ENCODE measurements around the gene LSM14B. TPM values are rescaled to one million over a fixed set of nuclear protein-coding genes. Genes with fewer than 3 reads are reported as not detected.
A peak's percentile ranks its signal among the peaks of the same experiment; 100 is the strongest.

LSM14B gene
- total RNA-seq, 1 donor from 2014 or later: 23.6 TPM

DNA sequence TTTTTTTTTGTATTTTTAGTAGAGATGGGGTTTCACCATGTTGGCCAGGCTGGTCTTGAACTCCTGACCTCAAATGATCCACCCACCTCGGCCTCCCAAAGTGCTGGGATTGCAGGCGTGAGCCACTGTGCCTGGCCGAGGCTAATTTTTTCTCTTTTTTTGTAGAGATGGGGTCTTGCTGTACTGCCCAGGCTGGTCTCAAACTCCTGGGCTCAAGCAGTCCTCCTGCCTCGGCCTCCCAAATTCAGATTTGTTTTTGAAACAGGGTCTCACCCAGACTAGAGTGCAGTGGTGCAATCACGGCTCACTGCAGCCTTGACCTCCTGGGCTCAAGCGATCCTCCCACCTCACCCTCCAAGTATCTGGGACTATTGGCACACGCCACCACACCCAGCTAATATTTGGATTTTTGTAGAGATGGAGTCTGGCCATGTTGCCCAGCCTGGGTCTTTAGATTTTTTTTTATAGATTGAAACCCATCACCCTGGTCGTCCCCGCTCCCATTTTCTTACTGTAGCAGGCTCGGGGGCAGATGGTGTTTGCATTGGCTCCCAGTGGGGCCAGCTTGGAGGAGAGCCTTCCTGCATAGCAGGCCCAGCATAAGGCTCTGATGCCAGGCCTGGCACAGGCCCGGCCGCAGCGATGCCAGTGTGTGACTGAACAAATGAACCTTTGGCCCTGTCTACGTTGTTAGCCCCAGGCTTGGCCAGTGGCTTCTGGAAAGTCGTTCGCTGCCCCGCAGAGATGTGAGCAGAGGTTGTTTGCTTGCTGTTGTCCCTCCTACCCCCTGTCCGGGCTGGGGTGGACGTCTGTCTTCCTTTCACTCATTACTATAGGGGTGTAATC is 56.3 kb downstream of the LSM14B start:
- TF ChIP-seq POLR2AphosphoS5 (IDR thresholded peaks at IDR 0.05; ENCODE audit: insufficient read depth in 1 of 2, low read depth in 1 of 2) (no peak), POLR2A (IDR thresholded peaks at IDR 0.05) (no peak)
- TF ChIP-seq, protein P1, sequence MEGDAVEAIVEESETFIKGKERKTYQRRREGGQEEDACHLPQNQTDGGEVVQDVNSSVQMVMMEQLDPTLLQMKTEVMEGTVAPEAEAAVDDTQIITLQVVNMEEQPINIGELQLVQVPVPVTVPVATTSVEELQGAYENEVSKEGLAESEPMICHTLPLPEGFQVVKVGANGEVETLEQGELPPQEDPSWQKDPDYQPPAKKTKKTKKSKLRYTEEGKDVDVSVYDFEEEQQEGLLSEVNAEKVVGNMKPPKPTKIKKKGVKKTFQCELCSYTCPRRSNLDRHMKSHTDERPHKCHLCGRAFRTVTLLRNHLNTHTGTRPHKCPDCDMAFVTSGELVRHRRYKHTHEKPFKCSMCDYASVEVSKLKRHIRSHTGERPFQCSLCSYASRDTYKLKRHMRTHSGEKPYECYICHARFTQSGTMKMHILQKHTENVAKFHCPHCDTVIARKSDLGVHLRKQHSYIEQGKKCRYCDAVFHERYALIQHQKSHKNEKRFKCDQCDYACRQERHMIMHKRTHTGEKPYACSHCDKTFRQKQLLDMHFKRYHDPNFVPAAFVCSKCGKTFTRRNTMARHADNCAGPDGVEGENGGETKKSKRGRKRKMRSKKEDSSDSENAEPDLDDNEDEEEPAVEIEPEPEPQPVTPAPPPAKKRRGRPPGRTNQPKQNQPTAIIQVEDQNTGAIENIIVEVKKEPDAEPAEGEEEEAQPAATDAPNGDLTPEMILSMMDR (IDR thresholded peaks at IDR 0.05): no peak
- Histone ChIP-seq H3K4me3 (no peak overlapping the region), H3K36me3 (peaks cover 0 to 5% of the 10 kb centered on the region in 2 donors), H3K4me1 (peaks cover 12% of the 10 kb centered on the region), H3K27ac (no peak overlapping the region), H3K27me3 (no peaks in the 10 kb centered on the region), H3K9me3 (no peaks in the 10 kb centered on the region)
- intact Hi-C loops (cut with DNase I): no loop called here
- no peak for DNase-seq (ENCODE audit: extremely low spot score in 2 of 2)

DNA sequence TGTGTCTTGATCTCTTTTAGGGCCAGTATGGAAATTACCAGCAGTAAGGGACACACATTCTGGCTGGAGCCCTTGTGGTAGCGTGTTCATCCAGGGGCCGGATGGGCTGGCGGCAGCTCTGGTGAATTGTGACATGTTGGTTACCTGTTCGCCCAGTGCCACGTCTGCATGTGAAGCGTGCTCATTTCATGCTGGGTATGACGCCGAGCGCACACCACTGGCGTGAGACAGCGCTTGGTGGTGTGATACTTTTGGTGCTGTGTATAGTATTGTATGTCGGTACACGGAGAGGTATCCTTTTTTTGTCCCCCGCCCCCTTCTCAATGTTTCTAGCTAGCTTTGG is 56.9 kb downstream of the LSM14B start:
- no peaks in the 10 kb centered on the region for H3K27me3 ChIP-seq
- no peaks in the 10 kb centered on the region for H3K36me3 ChIP-seq
- intact Hi-C loops (cut with DNase I): no loop called here
- TF ChIP-seq POLR2A (IDR thresholded peaks at IDR 0.05) (no peak), POLR2AphosphoS5 (IDR thresholded peaks at IDR 0.05; ENCODE audit: insufficient read depth in 1 of 2, low read depth in 1 of 2) (no peak)
- TF ChIP-seq, protein P1 (IDR thresholded peaks at IDR 0.05): no peak
- H3K9me3 ChIP-seq: no peaks in the 10 kb centered on the region
- DNase-seq (ENCODE audit: extremely low spot score in 2 of 2): no peak
- peaks cover 18% of the 10 kb centered on the region for H3K4me1 ChIP-seq
- H3K4me3 ChIP-seq: no peak overlapping the region
- H3K27ac ChIP-seq: no peak overlapping the region

DNA sequence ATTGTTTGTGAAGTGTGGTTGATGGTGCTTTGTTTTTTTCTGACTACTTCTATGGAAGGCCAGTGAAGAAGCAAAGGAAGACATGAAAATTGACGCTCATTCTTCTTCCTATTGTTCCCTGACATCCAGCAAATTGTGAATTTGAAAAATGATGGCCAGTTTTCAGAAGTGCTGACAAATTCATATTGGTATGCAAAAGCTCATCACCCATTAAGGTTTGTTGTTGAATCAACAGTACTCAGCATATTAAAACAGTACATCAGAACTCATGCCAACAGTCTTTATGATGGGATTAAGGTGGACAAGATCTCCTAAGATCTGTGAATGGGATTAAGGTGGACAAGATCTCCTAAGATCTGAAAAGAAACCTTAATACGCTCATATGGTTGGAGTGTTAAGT is 59.5 kb downstream of the LSM14B start:
- TF ChIP-seq POLR2A (IDR thresholded peaks at IDR 0.05) (no peak), POLR2AphosphoS5 (IDR thresholded peaks at IDR 0.05; ENCODE audit: insufficient read depth in 1 of 2, low read depth in 1 of 2) (no peak)
- TF ChIP-seq, protein P1 (IDR thresholded peaks at IDR 0.05): no peak
- H3K9me3 ChIP-seq: no peaks in the 10 kb centered on the region
- peaks cover 39% of the 10 kb centered on the region for H3K4me1 ChIP-seq
- peak overlapping the region; percentile 93 for H3K27ac ChIP-seq
- no peak for DNase-seq (ENCODE audit: extremely low spot score in 2 of 2)
- H3K4me3 ChIP-seq: peak overlapping the region in 1 of 2 donors; percentile 95
- intact Hi-C loops (cut with DNase I): no loop called here
- H3K36me3 ChIP-seq: no peaks in the 10 kb centered on the region
- H3K27me3 ChIP-seq: no peaks in the 10 kb centered on the region

DNA sequence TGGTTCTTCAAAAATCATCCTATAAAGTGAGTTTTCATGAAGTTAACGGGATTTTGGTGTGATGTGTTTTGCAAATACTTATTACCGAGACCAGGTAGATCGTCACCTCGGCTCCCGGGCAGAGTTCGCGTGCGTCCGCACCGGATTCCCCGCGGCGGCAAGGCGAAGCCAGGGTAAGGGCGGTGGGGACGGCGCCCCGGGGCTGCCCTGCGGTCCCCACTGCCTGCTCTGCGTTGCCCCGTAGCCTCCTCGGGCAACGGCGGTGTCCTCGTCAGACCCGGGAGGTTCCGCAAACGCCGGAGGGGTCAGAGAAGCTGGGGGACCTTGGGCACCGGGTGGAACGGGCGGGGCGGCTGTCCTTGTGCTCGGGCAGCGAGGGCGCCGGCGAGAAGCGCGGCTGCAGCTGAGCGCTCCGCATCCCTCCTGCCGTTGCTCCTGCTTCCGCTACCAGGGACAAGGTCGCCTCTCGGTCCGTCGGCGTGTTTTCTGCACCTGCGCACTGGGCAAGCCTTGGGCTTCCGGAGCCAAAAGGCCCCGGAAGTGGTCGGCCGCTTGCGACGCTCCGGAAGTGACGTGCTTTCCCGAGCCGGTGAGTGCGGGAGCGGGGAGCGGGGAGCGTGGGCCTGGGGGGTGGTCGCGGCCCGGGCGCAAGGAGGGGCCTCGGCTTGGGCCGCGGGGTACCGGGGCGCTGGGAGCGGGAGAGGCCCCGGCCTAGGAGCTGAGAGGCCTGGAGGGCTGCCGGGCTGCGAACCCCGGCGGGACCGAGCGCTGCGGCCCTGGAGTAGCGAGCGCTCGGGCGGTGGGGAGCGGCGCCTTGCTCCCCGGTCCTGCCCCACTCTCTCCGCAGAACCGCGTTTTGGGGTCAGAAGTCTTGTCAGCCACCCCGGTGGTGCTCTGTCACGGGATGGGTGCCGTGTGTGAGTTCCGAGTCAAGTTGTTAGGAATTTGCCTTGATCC is 60.5 kb downstream of the LSM14B start, which contains the start of gene MTG2:
MTG2 (plus strand) TSS at position 560 of the 957 bp plus-strand sequence. CDS start 10,393 bp downstream, outside the sequence.
- no peaks in the 10 kb centered on the region for H3K27me3 ChIP-seq
- no peaks in the 10 kb centered on the region for H3K9me3 ChIP-seq
- peak in 1 of 2 donors; percentile 92 for DNase-seq (ENCODE audit: extremely low spot score in 2 of 2)
- H3K27ac ChIP-seq: peak within 1 kb of the TSS; percentile 93
- no peaks in the 10 kb centered on the region for H3K36me3 ChIP-seq
- H3K4me1 ChIP-seq: peaks cover 46% of the 10 kb centered on the region
- TF ChIP-seq, protein P1 (IDR thresholded peaks at IDR 0.05): peak in 1 of 3 experiments; percentile 19
- TF ChIP-seq POLR2A (IDR thresholded peaks at IDR 0.05) (peak in 1 of 2 donors; percentile 58), POLR2AphosphoS5 (IDR thresholded peaks at IDR 0.05; ENCODE audit: insufficient read depth in 1 of 2, low read depth in 1 of 2) (peak; percentile 92 to 98)
- intact Hi-C loops (cut with DNase I): no loop called here
- H3K4me3 ChIP-seq: peak within 1 kb of the TSS; percentile 95 to 100

Measured in vagina (tissue), 2 donors.